Glomerular visceral epithelial cell (primary cell): ENCODE measurements around the gene MAPK12.

Experiments used
- DNase-seq: peaks from one replicate; pipeline ENCODE4 v3.0.0-alpha.2; 2016; ENCODE audit errors: extremely low spot score

The MAPK12 gene

DNA sequence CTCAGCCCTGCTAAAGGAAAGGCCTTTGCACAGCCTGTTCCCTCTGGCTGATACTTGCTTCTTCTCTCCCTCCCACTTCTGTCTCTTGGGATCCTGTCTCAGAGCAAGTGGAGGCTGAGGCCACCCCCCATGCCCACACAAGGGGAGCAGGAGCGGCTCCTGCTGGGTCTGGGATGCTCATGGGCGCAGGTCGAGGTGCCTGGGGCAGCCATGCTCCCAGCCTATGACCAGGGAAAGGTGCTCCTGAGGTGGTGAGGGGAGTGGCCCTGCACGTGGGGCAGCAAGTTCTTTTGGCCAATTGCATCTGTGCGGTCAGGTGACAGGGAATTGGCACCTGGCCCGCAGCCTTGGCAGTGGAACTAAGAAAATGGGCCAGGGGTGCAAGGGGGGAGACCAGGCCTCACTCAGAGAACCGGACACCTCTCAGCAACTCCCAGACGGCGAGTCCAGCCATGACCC lies 7.2 kb upstream of the MAPK12 start:
- no peak for DNase-seq

DNA sequence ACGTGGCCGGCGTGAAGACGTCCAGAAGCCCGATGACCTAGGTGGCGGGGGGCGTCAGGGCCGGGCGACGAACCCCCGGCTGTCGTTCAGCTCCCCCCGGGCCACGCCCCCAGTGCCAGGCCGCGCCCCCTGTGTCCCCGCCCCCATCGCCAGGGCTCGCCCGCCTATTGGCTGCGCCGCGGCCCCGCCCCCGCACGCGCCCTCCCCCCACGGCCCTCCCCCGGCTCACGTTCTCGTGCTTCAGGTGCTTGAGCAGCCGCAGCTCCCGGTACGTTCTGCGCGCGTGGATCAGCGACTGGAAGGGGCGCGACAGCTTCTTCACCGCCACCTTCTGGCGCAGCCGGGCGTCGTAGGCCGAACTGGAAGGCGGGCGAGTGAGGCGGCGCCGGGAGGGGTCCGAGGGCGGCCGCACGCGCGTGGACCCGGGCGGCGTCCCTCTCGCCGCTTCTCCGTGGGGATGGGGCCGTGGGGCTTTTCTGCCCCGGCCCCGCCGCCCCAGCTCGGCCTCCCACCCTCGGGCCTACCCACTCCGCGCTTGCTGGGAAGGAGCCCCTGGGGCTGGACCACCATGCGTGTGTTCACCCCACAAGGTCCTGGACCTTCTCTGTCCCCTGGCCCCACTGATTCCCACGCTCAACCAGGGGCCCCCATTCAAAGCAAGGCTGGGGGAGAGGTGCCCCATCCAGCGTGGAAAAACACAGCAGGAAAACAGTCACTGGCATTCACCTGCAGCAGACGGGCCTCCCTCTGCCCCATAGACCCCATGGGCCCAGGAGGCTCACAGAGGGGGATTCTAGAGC lies 6.3 kb upstream of the MAPK12 start:
- DNase-seq: no peak

DNA sequence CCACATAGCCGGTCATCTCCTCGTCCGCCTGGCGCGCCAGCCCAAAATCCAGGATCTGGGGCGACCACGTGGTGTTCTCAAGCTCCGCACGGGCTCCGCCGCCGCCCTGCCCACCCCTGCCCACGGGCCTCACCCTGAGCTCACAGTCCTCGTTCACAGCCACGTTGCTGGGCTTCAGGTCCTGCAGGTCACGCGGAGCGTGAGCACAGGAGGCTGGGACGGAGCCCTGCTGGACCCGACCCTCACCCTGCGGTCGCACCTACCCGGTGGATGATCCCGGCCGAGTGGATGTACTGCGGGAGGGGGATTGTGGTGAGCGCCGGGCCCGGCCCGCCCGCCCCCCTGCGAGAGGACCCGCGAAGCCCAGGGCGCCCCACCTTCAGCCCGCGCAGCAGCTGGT lies 5.5 kb upstream of the MAPK12 start:
- no peak for DNase-seq

DNA sequence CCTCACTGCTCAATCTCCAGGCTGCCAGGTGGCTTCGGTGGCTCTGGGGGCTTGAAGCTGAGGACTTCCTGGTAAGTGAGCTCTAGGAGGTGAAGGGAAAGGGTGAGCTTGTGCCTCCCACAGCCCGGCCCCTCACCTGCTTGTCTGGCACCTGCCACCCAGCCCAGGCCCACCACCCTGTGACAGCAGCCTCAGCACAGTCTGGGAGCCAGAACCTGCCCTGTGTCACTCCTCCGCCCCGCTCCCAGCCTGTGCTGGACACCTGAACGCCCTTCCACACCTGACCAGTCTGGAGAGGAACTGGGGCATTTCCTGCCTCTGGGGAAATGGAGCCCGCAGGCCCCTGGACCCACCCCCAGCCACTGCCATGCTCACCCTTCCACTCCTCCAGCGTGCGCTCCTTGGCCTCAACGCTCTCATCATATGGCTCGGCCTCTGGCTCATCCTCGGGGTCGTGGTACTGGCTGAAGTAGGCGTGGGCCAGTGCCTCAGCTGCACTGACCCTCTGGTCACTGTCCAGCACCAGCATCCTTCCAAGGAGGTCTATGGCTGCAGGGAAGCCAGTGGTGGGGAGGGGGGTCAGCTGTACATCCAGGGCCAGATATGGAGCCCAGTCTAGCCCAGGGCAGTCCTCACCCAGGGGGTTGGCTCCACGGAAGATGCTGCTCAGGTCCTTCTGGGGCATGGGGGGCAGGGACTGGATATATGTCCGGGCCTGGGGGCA lies 3.6 kb upstream of the MAPK12 start:
- DNase-seq: no peak

DNA sequence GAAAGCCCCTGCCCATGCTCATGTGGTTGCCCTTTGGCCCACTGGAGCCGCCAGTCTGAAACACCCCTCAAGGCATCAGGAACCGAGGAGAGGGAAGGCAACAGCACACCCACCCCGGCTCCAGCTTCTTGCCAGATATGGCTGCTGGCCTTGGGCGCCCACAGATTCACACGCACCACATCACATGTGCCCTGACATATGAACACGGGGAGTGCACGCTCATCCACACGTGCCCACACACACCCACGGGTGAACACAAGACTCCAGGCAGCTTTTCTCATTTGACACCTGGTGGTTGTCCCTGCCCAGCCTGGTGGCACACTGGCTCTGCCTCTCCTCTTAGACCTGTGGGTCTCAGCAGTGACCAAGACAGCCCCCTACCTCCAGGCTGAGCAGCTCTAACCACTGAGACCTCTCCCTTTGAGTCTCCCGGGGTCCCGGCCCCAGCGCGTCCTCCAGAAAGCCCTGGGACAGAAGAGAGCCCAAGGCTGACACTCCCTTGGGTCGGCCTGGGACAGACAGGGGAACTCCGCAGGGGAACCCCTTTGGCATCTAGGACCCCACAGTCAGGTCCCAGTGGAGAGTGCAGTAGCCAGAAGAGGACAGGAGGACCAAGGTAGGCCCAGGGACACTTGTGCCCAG lies 2.7 kb upstream of the MAPK12 start:
- no peak for DNase-seq

DNA sequence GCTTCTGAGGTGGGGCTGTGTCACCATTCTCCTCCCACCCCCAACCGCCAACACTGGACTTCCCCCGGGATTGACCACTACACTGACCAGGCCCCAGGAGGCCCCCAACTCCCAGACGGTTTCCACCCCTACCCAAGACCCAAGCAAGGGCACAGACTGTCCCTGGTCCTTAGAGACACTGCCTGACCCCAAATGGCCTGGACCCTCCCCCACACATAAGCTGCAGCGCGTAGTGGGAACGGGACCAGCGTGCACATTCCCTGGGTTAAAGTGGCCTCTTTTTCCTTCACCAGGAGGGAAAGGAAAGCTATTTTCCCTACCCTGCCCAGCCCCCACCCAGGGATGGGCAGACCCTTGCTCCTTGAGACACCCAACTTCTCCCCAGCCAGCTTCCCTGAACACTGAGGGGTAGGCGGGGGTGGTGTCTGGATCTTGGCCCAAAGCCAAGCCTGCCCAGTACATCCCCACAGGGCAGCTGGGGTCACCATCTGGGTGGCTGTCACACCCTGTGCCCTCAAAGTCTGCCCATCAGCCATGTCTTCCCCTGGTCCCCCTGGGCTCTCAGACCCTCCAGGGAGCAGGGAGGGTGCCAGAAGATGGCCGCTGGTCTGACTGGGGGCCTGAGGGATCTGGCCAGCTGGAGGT lies 1.6 kb upstream of the MAPK12 start:
- no peak for DNase-seq

- DNase-seq: peak; percentile 50
These were observed 1.0 kb upstream of the MAPK12 start for GRCh38 chr22:50262460-50262911.

- DNase-seq: peak; percentile 56
These were observed 475 bp downstream of the MAPK12 start for GRCh38 chr22:50260801-50261614.

DNA sequence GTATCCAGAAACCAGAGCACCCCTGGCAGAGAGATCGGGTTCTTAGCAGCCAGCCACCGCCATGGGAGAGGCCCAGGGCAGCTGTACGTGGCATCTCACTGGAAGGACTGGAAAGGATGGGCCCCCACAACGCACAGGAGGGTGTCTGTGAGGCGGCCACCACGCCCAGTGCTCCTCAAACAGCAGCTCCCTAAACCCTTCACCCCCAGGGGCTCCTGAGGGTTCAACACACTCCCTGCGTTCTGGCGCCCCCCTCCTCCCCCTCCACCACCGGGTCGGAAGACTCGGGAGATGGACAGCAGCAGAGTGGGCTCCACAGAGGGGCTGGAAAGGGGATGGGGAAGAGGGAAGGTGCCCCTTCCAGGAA lies 1.1 kb downstream of the MAPK12 start:
- DNase-seq: no peak

DNA sequence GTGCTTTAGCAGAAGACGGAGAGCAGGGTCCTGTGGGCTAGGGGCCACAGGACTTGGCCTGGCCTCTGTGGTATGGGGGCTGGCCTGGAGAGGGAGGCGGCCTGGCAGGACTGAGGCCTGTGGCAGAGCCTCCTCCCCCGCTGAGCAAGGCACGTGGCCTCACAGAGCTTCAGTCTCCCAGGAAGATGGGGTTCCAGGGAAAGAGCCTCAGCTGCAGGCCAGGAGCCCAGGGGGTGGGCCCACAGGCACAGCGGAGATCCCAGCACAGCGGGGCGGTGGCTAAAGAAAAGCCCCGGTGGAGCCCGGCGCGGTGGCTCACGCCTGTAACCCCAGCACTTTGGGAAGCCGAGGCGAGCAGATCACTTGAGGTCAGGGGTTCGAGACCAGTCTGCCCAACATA lies 2.2 kb downstream of the MAPK12 start:
- DNase-seq: no peak

DNA sequence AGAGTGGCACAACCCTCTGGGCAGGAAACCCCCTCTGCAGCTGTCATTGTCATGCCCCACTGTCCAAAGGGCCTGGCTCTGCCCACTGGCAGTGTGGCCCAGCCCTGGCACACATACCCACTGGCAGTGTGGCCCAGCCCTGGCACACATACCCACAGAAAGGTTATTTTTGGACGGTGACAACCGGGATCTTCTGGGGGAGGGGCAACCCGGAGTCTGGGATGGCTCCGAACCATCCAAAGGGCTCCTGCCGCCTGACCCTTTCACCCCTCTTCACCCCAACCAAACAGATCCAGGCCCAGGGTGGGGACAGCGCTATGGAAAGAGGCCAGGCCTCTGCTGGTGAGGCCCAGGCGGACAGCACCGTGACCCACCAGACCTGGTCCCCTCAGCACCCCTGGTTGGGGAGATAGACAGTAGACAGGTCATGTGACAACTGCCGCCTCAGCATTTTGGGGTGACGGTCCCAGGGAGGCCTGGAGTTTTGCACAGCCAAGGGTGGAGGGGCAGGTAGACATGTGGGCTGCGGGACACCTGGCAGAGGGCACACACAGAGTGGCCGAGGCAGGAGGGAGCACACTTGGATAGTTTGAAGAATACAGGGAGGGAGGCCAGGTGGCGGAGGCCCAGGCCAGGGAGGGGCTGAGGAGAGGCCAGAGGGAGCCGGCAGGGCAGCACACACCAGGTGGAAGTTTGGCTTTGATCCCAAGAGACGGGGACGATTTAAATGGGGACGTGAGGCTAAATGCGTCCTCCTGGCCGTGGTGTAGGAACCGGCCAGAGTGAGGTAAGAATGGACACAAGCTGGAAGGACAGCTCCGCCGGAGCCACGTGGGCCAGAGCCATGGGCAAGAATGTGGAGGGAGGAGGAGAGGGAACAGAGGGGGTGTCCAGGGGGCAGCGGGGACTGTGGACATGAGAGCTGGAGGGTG lies 2.9 kb downstream of the MAPK12 start:
- no peak for DNase-seq

DNA sequence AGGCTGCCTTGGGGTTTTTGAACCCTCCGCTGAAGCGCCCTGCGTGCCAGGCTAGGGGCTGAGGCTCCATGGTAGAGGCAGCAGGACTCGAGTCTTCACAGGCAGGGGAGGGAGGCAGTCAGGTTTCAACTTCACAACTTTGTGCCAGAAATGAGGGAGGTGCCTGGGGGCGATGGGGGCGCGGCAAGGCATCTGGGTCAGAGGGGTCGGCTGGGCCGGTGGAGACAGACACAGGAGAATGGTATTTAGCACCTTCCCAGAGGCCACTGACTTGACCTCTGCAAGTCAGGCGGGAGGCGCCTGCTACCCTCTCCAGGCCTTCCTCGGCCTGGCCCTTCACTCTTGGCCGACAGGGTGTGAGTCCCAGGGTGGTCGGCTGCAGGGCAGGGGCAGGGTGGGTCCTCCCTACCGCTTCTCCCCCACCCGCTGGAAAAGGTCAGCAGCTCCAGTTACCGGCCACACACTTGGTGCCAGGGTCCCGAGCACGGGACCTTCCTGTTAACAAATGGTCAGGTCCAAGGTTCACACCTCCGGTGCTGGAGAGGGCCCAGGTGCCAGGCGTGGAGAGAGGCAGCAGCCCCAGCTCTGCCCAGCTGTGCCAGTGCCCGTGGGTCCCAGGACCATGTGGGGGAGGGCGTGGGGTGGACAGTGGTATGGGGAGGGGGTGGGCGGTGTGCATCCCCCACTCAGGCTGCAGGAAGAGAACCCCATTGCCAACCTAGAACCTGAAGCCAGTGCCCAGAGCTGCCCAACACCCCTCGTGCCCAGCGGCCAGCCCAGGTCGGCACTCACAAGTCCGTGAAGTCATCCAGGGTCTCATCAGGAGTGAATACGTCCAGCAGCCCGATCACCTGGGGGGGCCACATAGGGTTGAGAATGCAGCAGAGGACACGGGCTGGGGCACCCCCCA lies 3.8 kb downstream of the MAPK12 start:
- no peak for DNase-seq

GRCh38 chr22:50257041-50257440 lies 4.4 kb downstream of the MAPK12 start:
- DNase-seq: no peak

GRCh38 chr22:50256258-50256862 lies 5.1 kb downstream of the MAPK12 start:
- DNase-seq: no peak

- DNase-seq: no peak
These were observed 5.9 kb downstream of the MAPK12 start for GRCh38 chr22:50255607-50256006.

GRCh38 chr22:50255099-50255498 lies 6.4 kb downstream of the MAPK12 start:
- no peak for DNase-seq

- no peak for DNase-seq
These were observed 7.5 kb downstream of the MAPK12 start for GRCh38 chr22:50253941-50254340.

DNA sequence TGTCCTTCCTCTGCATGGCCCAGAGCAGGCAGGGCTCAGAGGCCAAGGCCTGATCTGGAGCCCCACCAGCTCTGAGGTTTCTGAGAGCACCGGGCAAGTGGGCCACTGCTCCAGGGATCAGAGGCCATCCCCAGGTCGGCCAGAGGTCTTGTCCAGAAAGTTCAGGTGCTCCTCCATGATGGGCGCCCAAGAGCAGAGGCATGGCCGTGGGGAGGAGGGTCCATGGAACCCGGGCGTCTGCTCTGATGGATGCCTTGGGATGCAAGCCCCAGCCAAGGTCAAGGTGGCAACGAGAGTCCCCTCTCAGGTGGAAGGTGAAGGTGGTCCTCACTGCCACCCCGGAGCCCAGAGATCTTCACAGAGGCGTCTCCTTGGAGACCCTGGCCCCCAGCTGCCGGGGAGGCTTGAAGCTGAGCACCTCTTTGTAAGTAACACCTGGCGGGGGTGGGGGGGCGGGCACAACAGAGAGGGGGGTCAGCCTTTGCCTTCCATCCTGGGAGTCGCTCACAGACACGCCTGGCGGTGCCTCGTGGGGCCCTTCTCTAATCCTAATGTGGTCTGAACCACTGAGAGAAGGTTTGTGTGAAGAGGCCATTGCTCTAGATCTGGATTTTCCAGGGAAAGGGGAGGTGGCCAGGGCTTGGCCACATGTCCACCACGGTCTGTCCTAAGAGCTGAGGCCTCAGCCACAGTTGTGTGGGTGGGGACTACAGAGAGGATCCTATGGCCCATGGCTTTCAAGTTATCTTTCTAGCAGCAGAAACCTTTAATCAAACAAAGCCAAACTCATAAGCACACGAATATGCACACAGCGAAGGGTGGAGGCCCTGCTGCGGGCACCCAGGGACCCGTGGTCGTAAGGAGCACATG lies 8.2 kb downstream of the MAPK12 start:
- no peak for DNase-seq
